T-helper 2 cell treated with Interferon-gamma antibody and Interleukin-4, amounts not matched to agents 5 μg/mL and 100 μg/mL, for 36 hours (primary cell): ENCODE results near the gene SOX11.
"Not testable (repeated sequence)": the region's sequence is repeated elsewhere in the genome, so short reads cannot be mapped to it uniquely, and the experiment has no call there.

Source experiments
- DNase-seq: peaks from one replicate; pipeline ENCODE4 v3.0.0; 2021; ENCODE audit warnings: low spot score
- H3K27ac Mint-ChIP-seq: one replicate; pipeline ENCODE4 v1.8.0; 2021; ENCODE audit warnings: mild to moderate bottlenecking, mixed read lengths
- H3K27me3 Mint-ChIP-seq: one replicate; pipeline ENCODE4 v1.8.0; 2021; ENCODE audit warnings: low read depth, mixed read lengths
- H3K36me3 Mint-ChIP-seq: one replicate; pipeline ENCODE4 v1.8.0; 2021; ENCODE audit warnings: low read depth, mixed read lengths
- H3K4me1 Mint-ChIP-seq: one replicate; pipeline ENCODE4 v1.8.0; 2021; ENCODE audit warnings: low read depth, mixed read lengths
- H3K4me3 Mint-ChIP-seq: one replicate; pipeline ENCODE4 v1.8.0; 2022; ENCODE audit warnings: mild to moderate bottlenecking, moderate library complexity, mixed read lengths
- H3K9me3 Mint-ChIP-seq: one replicate; pipeline ENCODE4 v1.8.0; 2021; ENCODE audit warnings: mixed read lengths

The SOX11 gene

GRCh38 chr2:5691985-5692529 is at the start of gene SOX11:
Gene SOX11, plus strand, starts transcription at chr2:5692384. Its CDS starts 338 bp downstream, at chr2:5692722.
- H3K27me3 Mint-ChIP-seq: peaks cover 52% of the 10 kb centered on the region
- no peak for DNase-seq
- no peak within 1 kb of the TSS for H3K4me3 Mint-ChIP-seq
- H3K4me1 Mint-ChIP-seq: peaks cover 3% of the 10 kb centered on the region
- H3K27ac Mint-ChIP-seq: no peak within 1 kb of the TSS
- H3K36me3 Mint-ChIP-seq: peaks cover 2% of the 10 kb centered on the region
- no peaks in the 10 kb centered on the region for H3K9me3 Mint-ChIP-seq

- not testable (repeated sequence) for H3K4me3 Mint-ChIP-seq, H3K27me3 Mint-ChIP-seq, H3K36me3 Mint-ChIP-seq, H3K27ac Mint-ChIP-seq, H3K9me3 Mint-ChIP-seq, H3K4me1 Mint-ChIP-seq, DNase-seq
Measured at GRCh38 chr2:5652734-5653133, 39.5 kb upstream of the SOX11 start.

GRCh38 chr2:5653756-5654155 is 38.4 kb upstream of the SOX11 start:
- H3K27me3 Mint-ChIP-seq, H3K9me3 Mint-ChIP-seq, H3K27ac Mint-ChIP-seq, H3K4me3 Mint-ChIP-seq, H3K4me1 Mint-ChIP-seq, DNase-seq, H3K36me3 Mint-ChIP-seq: not testable (repeated sequence)

GRCh38 chr2:5657231-5657630 is 35.0 kb upstream of the SOX11 start:
- Mint-ChIP-seq H3K9me3 (no peaks in the 10 kb centered on the region), H3K36me3 (no peaks in the 10 kb centered on the region), H3K27ac (no peak overlapping the region), H3K4me3 (no peak overlapping the region), H3K27me3 (no peaks in the 10 kb centered on the region), H3K4me1 (no peaks in the 10 kb centered on the region)
- DNase-seq: no peak

- no peaks in the 10 kb centered on the region for H3K9me3 Mint-ChIP-seq
- H3K27me3 Mint-ChIP-seq: no peaks in the 10 kb centered on the region
- H3K4me1 Mint-ChIP-seq: no peaks in the 10 kb centered on the region
- H3K27ac Mint-ChIP-seq: no peak overlapping the region
- no peak overlapping the region for H3K4me3 Mint-ChIP-seq
- DNase-seq: no peak
- no peaks in the 10 kb centered on the region for H3K36me3 Mint-ChIP-seq
Measured at GRCh38 chr2:5660591-5660990, 31.6 kb upstream of the SOX11 start.

GRCh38 chr2:5661362-5661761 is 30.8 kb upstream of the SOX11 start:
- Mint-ChIP-seq H3K27ac (no peak overlapping the region), H3K9me3 (no peaks in the 10 kb centered on the region), H3K36me3 (no peaks in the 10 kb centered on the region), H3K27me3 (no peaks in the 10 kb centered on the region), H3K4me1 (no peaks in the 10 kb centered on the region), H3K4me3 (no peak overlapping the region)
- DNase-seq: no peak

- H3K4me1 Mint-ChIP-seq: no peaks in the 10 kb centered on the region
- no peaks in the 10 kb centered on the region for H3K9me3 Mint-ChIP-seq
- no peak overlapping the region for H3K4me3 Mint-ChIP-seq
- no peak overlapping the region for H3K27ac Mint-ChIP-seq
- H3K27me3 Mint-ChIP-seq: no peaks in the 10 kb centered on the region
- DNase-seq: no peak
- H3K36me3 Mint-ChIP-seq: no peaks in the 10 kb centered on the region
Measured at GRCh38 chr2:5664278-5664681, 27.9 kb upstream of the SOX11 start.

GRCh38 chr2:5665066-5665465 is 27.1 kb upstream of the SOX11 start:
- Mint-ChIP-seq H3K27ac (no peak overlapping the region), H3K4me1 (no peaks in the 10 kb centered on the region), H3K4me3 (no peak overlapping the region), H3K27me3 (no peaks in the 10 kb centered on the region), H3K9me3 (no peaks in the 10 kb centered on the region), H3K36me3 (no peaks in the 10 kb centered on the region)
- DNase-seq: no peak

GRCh38 chr2:5666798-5667197 is 25.4 kb upstream of the SOX11 start:
- Mint-ChIP-seq H3K27me3 (no peaks in the 10 kb centered on the region), H3K4me3 (no peak overlapping the region), H3K27ac (no peak overlapping the region), H3K9me3 (no peaks in the 10 kb centered on the region), H3K36me3 (no peaks in the 10 kb centered on the region), H3K4me1 (no peaks in the 10 kb centered on the region)
- DNase-seq: no peak

- not testable (repeated sequence) for H3K36me3 Mint-ChIP-seq, H3K4me1 Mint-ChIP-seq, H3K4me3 Mint-ChIP-seq, H3K9me3 Mint-ChIP-seq, DNase-seq, H3K27ac Mint-ChIP-seq, H3K27me3 Mint-ChIP-seq
Measured at GRCh38 chr2:5667655-5668054, 24.5 kb upstream of the SOX11 start.

GRCh38 chr2:5668682-5669250 is 23.4 kb upstream of the SOX11 start:
- Mint-ChIP-seq H3K27ac (no peak overlapping the region), H3K4me1 (no peaks in the 10 kb centered on the region), H3K36me3 (no peaks in the 10 kb centered on the region), H3K4me3 (no peak overlapping the region), H3K27me3 (peaks cover 7% of the 10 kb centered on the region), H3K9me3 (no peaks in the 10 kb centered on the region)
- no peak for DNase-seq

- no peak for DNase-seq
- Mint-ChIP-seq H3K4me1 (no peaks in the 10 kb centered on the region), H3K4me3 (no peak overlapping the region), H3K9me3 (no peaks in the 10 kb centered on the region), H3K27me3 (peaks cover 20% of the 10 kb centered on the region), H3K27ac (no peak overlapping the region), H3K36me3 (no peaks in the 10 kb centered on the region)
Measured at GRCh38 chr2:5672749-5673144, 19.4 kb upstream of the SOX11 start.

- no peak overlapping the region for H3K4me3 Mint-ChIP-seq
Measured at GRCh38 chr2:5673145-5674025, 18.8 kb upstream of the SOX11 start.

GRCh38 chr2:5674026-5674340 is 18.2 kb upstream of the SOX11 start:
- no peak overlapping the region for H3K4me3 Mint-ChIP-seq
- H3K4me1 Mint-ChIP-seq: no peaks in the 10 kb centered on the region
- H3K9me3 Mint-ChIP-seq: no peaks in the 10 kb centered on the region
- H3K27ac Mint-ChIP-seq: no peak overlapping the region
- no peaks in the 10 kb centered on the region for H3K36me3 Mint-ChIP-seq
- no peak for DNase-seq
- H3K27me3 Mint-ChIP-seq: peaks cover 20% of the 10 kb centered on the region

More at GRCh38 chr2:5673145-5674025, 18.8 kb upstream of the SOX11 start:
- no peak for DNase-seq
- Mint-ChIP-seq H3K36me3 (no peaks in the 10 kb centered on the region), H3K27ac (no peak overlapping the region), H3K4me1 (no peaks in the 10 kb centered on the region), H3K27me3 (peaks cover 20% of the 10 kb centered on the region), H3K9me3 (no peaks in the 10 kb centered on the region)
